ENCODE data around the gene KDM3A. TPM values are rescaled to one million over a fixed set of nuclear protein-coding genes. Genes with fewer than 3 reads are reported as not detected.
"Not testable (repeated sequence)": the region's sequence is repeated elsewhere in the genome, so short reads cannot be mapped to it uniquely, and the experiment has no call there.

The KDM3A gene
- total RNA-seq, 4 donors from 2014 or later, result 39.5 to 60.9 (median 51.1) TPM

GRCh38 chr2:86488561-86489250, 47.5 kb downstream of the KDM3A start:
- peaks cover 0 to 9% of the 10 kb centered on the region in 2 donors for H3K4me1 ChIP-seq
- peak; percentile 12 to 29 for DNase-seq
- TF ChIP-seq CTCF (IDR thresholded peaks at IDR 0.05) (no peak), POLR2A (IDR thresholded peaks at IDR 0.05) (no peak)
- no peaks in the 10 kb centered on the region for H3K27me3 ChIP-seq
- H3K9me3 ChIP-seq, result no peaks in the 10 kb centered on the region
- H3K4me3 ChIP-seq (replicated peaks in 1 of 3), result no peak overlapping the region
- H3K27ac ChIP-seq, result no peak overlapping the region
- intact Hi-C loops (cut with DNase I), result no loop called here
- 83 to 84% methylated on average over 7 of the region's 7 CpGs for WGBS, 2 donors
- H3K36me3 ChIP-seq, result peaks cover 79% of the 10 kb centered on the region in 2 donors

GRCh38 chr2:86489542-86489941, 48.4 kb downstream of the KDM3A start:
- intact Hi-C loops (cut with DNase I), result no loop called here
- no peak for DNase-seq
- no peaks in the 10 kb centered on the region for H3K27me3 ChIP-seq
- no peak for TF ChIP-seq POLR2A (IDR thresholded peaks at IDR 0.05)
- no peak for TF ChIP-seq CTCF (IDR thresholded peaks at IDR 0.05)
- WGBS, 2 donors, result 95 to 98% methylated on average over 3 of the region's 3 CpGs
- no peak overlapping the region for H3K27ac ChIP-seq
- peaks cover 0 to 9% of the 10 kb centered on the region in 2 donors for H3K4me1 ChIP-seq
- peaks cover 70% of the 10 kb centered on the region in 2 donors for H3K36me3 ChIP-seq
- no peaks in the 10 kb centered on the region for H3K9me3 ChIP-seq
- H3K4me3 ChIP-seq (replicated peaks in 1 of 3), result no peak overlapping the region

GRCh38 chr2:86490245-86490644, 49.1 kb downstream of the KDM3A start:
- no peak for TF ChIP-seq CTCF (IDR thresholded peaks at IDR 0.05)
- no peak for TF ChIP-seq POLR2A (IDR thresholded peaks at IDR 0.05)
- no peak for DNase-seq
- Histone ChIP-seq H3K36me3 (peaks cover 63 to 65% of the 10 kb centered on the region in 2 donors), H3K4me1 (peaks cover 0 to 9% of the 10 kb centered on the region in 2 donors), H3K27ac (no peak overlapping the region), H3K9me3 (no peaks in the 10 kb centered on the region), H3K27me3 (no peaks in the 10 kb centered on the region), H3K4me3 (replicated peaks in 1 of 3) (no peak overlapping the region)
- 94 to 95% methylated on average over 4 of the region's 4 CpGs for WGBS, 2 donors
- intact Hi-C loops (cut with DNase I), result no loop called here

GRCh38 chr2:86491088-86491487, 49.9 kb downstream of the KDM3A start:
- H3K27ac ChIP-seq, result no peak overlapping the region
- H3K4me1 ChIP-seq, result peaks cover 0 to 9% of the 10 kb centered on the region in 2 donors
- no peaks in the 10 kb centered on the region for H3K9me3 ChIP-seq
- no peaks in the 10 kb centered on the region for H3K27me3 ChIP-seq
- 93% methylated on average over 4 of the region's 4 CpGs for WGBS, 2 donors
- intact Hi-C loops (cut with DNase I), result no loop called here
- TF ChIP-seq POLR2A (IDR thresholded peaks at IDR 0.05) (no peak), CTCF (IDR thresholded peaks at IDR 0.05) (no peak)
- no peak for DNase-seq
- H3K36me3 ChIP-seq, result peaks cover 55 to 58% of the 10 kb centered on the region in 2 donors
- H3K4me3 ChIP-seq (replicated peaks in 1 of 3), result no peak overlapping the region

- peaks cover 50 to 59% of the 10 kb centered on the region in 2 donors for H3K36me3 ChIP-seq
- H3K27ac ChIP-seq, result no peak overlapping the region
- H3K4me1 ChIP-seq, result peaks cover 0 to 9% of the 10 kb centered on the region in 2 donors
- H3K4me3 ChIP-seq (replicated peaks in 1 of 3), result no peak overlapping the region
- WGBS, 2 donors, result 79 to 90% methylated on average over 1 of the region's 1 CpG
- no peaks in the 10 kb centered on the region for H3K27me3 ChIP-seq
- intact Hi-C loops (cut with DNase I), result no loop called here
- no peaks in the 10 kb centered on the region for H3K9me3 ChIP-seq
- TF ChIP-seq CTCF (IDR thresholded peaks at IDR 0.05) (no peak), POLR2A (IDR thresholded peaks at IDR 0.05) (no peak)
- DNase-seq, result no peak
These were observed 50.9 kb downstream of the KDM3A start for GRCh38 chr2:86492048-86492453.

- DNase-seq; H3K4me1 ChIP-seq; H3K9me3 ChIP-seq; H3K27me3 ChIP-seq; intact Hi-C loops (cut with DNase I); H3K27ac ChIP-seq; H3K4me3 ChIP-seq (replicated peaks in 1 of 3): not testable (repeated sequence)
- 91 to 93% methylated on average over 3 of the region's 3 CpGs for WGBS, 2 donors
- peaks cover 45 to 63% of the 10 kb centered on the region in 2 donors for H3K36me3 ChIP-seq
These were observed 55.2 kb downstream of the KDM3A start for GRCh38 chr2:86496391-86496790.
